KMS-11 (cell line): ENCODE results near the gene EIF5.

Source experiments
- H2AFZ ChIP-seq: fragments of 200-600 bp; sonication (generic); 2 replicates; pipeline ENCODE4 v1.6.1; 2016; ENCODE audit warnings: antibody characterized with exemption, mixed run types, low read depth
- H3K27ac ChIP-seq: fragments of 200-600 bp; sonication (generic); 2 replicates; pipeline ENCODE4 v1.6.1; 2016; ENCODE audit warnings: mild to moderate bottlenecking, mixed run types
- H3K27me3 ChIP-seq: fragments of 200-600 bp; sonication (generic); 2 replicates; pipeline ENCODE4 v1.6.1; 2017; ENCODE audit warnings: mild to moderate bottlenecking, low read depth, mixed run types, moderate library complexity; ENCODE audit not compliant: insufficient read depth
- H3K36me3 ChIP-seq: fragments of 200-600 bp; sonication (generic); 2 replicates; pipeline ENCODE4 v1.6.1; 2017; ENCODE audit warnings: mild to moderate bottlenecking, mixed run types; ENCODE audit not compliant: insufficient read depth
- H3K4me1 ChIP-seq: fragments of 200-600 bp; sonication (generic); 2 replicates; pipeline ENCODE4 v1.6.1; 2016; ENCODE audit warnings: mild to moderate bottlenecking, low read depth, mixed run types; ENCODE audit not compliant: poor library complexity, severe bottlenecking
- H3K4me2 ChIP-seq: fragments of 200-600 bp; sonication (generic); 2 replicates; pipeline ENCODE4 v1.7.0; 2016; ENCODE audit warnings: mild to moderate bottlenecking, mixed run types
- H3K4me3 ChIP-seq: fragments of 200-600 bp; sonication (generic); IDR thresholded peaks from 2 replicates; pipeline ENCODE4 v1.6.1; 2017; ENCODE audit warnings: low read depth, low read length, mixed read lengths; ENCODE audit not compliant: insufficient read depth
- H3K79me2 ChIP-seq: fragments of 200-600 bp; sonication (generic); 2 replicates; pipeline ENCODE4 v1.6.1; 2016; ENCODE audit warnings: low read depth, mixed run types; ENCODE audit not compliant: insufficient read depth
- H3K9ac ChIP-seq: fragments of 200-600 bp; sonication (generic); 2 replicates; pipeline ENCODE4 v1.6.1; 2016; ENCODE audit warnings: mild to moderate bottlenecking, mixed run types
- H4K20me1 ChIP-seq: fragments of 200-600 bp; sonication (generic); 2 replicates; pipeline ENCODE4 v1.6.1; 2016; ENCODE audit warnings: mild to moderate bottlenecking, mixed run types; ENCODE audit not compliant: insufficient read depth
- CTCF ChIP-seq: fragments of 200-600 bp; sonication (generic); conservative IDR thresholded peaks from 2 replicates; pipeline ENCODE4 v1.6.1; 2017; ENCODE audit warnings: low read depth, mild to moderate bottlenecking, antibody characterized with exemption, low read length, moderate library complexity, mixed read lengths

The EIF5 gene

DNA sequence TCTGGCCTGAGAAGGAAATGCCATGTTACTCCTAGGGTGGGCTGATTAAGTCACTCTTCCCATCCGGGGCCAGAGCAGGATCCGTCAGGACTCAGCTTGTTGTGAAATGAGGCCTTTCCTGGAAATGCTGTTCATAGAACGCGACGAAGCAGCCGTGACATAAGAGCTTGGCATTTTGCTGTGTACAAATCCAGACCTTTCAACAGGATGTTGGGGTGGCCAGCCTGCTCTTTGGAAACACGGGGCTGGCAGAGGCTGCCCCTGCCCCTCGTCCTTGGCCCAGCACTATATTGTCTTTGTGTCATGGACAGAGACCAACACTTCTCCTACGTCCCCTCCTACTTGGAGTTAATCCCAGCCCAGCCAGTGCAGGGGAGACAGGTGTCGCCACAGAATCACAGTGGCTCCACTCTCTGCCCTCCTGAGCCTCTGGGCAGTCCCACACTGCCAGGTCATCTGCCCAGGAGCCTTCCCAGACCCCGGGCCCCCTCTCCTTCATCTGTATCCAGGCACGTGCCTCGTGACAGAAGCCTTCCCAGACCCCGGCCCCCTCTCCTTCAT lies 18.6 kb upstream of the EIF5 start:
- no peaks in the 10 kb centered on the region for H3K36me3 ChIP-seq
- H3K79me2 ChIP-seq = no peaks in the 10 kb centered on the region
- no peak overlapping the region for H3K4me3 ChIP-seq
- TF ChIP-seq CTCF = no peak
- H3K9ac ChIP-seq = no peak overlapping the region
- no peak overlapping the region for H3K27ac ChIP-seq
- no peaks in the 10 kb centered on the region for H3K4me1 ChIP-seq
- no peaks in the 10 kb centered on the region for H4K20me1 ChIP-seq
- H3K4me2 ChIP-seq = no peak overlapping the region
- no peak overlapping the region for H2AFZ ChIP-seq
- H3K27me3 ChIP-seq = no peaks in the 10 kb centered on the region

- Histone ChIP-seq H3K36me3 (no peaks in the 10 kb centered on the region), H3K27me3 (no peaks in the 10 kb centered on the region), H3K27ac (no peak overlapping the region), H3K79me2 (no peaks in the 10 kb centered on the region), H2AFZ (no peak overlapping the region), H4K20me1 (no peaks in the 10 kb centered on the region), H3K4me3 (no peak overlapping the region), H3K9ac (no peak overlapping the region), H3K4me1 (no peaks in the 10 kb centered on the region), H3K4me2 (no peak overlapping the region)
- no peak for TF ChIP-seq CTCF
These were observed 18.1 kb upstream of the EIF5 start for GRCh38 chr14:103315941-103316340.

- Histone ChIP-seq H2AFZ (no peak overlapping the region), H3K9ac (no peak overlapping the region), H3K4me2 (no peak overlapping the region)
These were observed 17.3 kb upstream of the EIF5 start for GRCh38 chr14:103316721-103317121.

GRCh38 chr14:103317251-103317650 lies 16.8 kb upstream of the EIF5 start:
- Histone ChIP-seq H3K79me2 (no peaks in the 10 kb centered on the region), H2AFZ (no peak overlapping the region), H3K36me3 (no peaks in the 10 kb centered on the region), H3K4me2 (no peak overlapping the region), H3K27me3 (no peaks in the 10 kb centered on the region), H4K20me1 (no peaks in the 10 kb centered on the region), H3K9ac (no peak overlapping the region), H3K4me1 (no peaks in the 10 kb centered on the region), H3K27ac (no peak overlapping the region), H3K4me3 (no peak overlapping the region)
- no peak for TF ChIP-seq CTCF

More at GRCh38 chr14:103316721-103317121, 17.3 kb upstream of the EIF5 start:
- no peak for TF ChIP-seq CTCF
- Histone ChIP-seq H3K27ac (no peak overlapping the region), H3K4me3 (no peak overlapping the region), H3K36me3 (no peaks in the 10 kb centered on the region), H4K20me1 (no peaks in the 10 kb centered on the region), H3K27me3 (no peaks in the 10 kb centered on the region), H3K79me2 (no peaks in the 10 kb centered on the region), H3K4me1 (no peaks in the 10 kb centered on the region)
